Subcutaneous abdominal adipose tissue (tissue), 5 donors: Measurements from ENCODE around the gene H2AZ1.

Experiments used
- H3K27ac ChIP-seq: one replicate; pipeline ENCODE4 v1.7.0; 2013; ENCODE audit warnings: low read depth, mild to moderate bottlenecking, inconsistent platforms, low read length, moderate library complexity
- H3K27me3 ChIP-seq, 5 donors: one replicate each; pipeline ENCODE4 v1.7.0; 2013; ENCODE audit warnings: low read length in 5 of 5, inconsistent platforms in 1 of 5; ENCODE audit not compliant: control insufficient read depth in 5 of 5, insufficient read depth in 4 of 5
- H3K36me3 ChIP-seq, 5 donors: one replicate each; pipeline ENCODE4 v1.7.0; 2013; ENCODE audit warnings: low read length in 5 of 5; ENCODE audit not compliant: control insufficient read depth in 5 of 5, insufficient read depth in 5 of 5
- H3K4me1 ChIP-seq, 5 donors: one replicate each; pipeline ENCODE4 v1.7.0; 2013; ENCODE audit warnings: low read length in 5 of 5, mild to moderate bottlenecking in 3 of 5, moderate library complexity in 1 of 5; ENCODE audit not compliant: control insufficient read depth in 5 of 5, insufficient read depth in 5 of 5
- H3K4me3 ChIP-seq, 5 donors: one replicate each; pipeline ENCODE4 v1.7.0; 2013; ENCODE audit warnings: low read length in 5 of 5, low read depth in 1 of 5
- H3K9ac ChIP-seq, 5 donors: one replicate each; pipeline ENCODE4 v1.7.0; 2013; ENCODE audit warnings: low read length in 5 of 5, mild to moderate bottlenecking in 4 of 5, moderate library complexity in 3 of 5
- H3K9me3 ChIP-seq, 5 donors: one replicate each; pipeline ENCODE4 v1.7.0; 2013; ENCODE audit warnings: low read length in 5 of 5; ENCODE audit not compliant: control insufficient read depth in 5 of 5
- donor health status: healthy.
- donor health status: healthy.
- donor health status: healthy.
- donor health status: healthy.
- donor health status: healthy.

Gene H2AZ1

GRCh38 chr4:99915449-99915848 lies 34.6 kb downstream of the H2AZ1 start:
- H3K36me3 ChIP-seq, result peaks cover 8 to 18% (median 12%) of the 10 kb centered on the region in 5 donors
- no peak overlapping the region for H3K9ac ChIP-seq
- peaks cover 0 to 6% (median 0%) of the 10 kb centered on the region in 5 donors for H3K9me3 ChIP-seq
- H3K27ac ChIP-seq, result no peak overlapping the region
- no peaks in the 10 kb centered on the region for H3K4me1 ChIP-seq
- no peak overlapping the region for H3K4me3 ChIP-seq
- H3K27me3 ChIP-seq, result no peaks in the 10 kb centered on the region
